HG03378 (cell line): Measurements from ENCODE around the gene AMIGO3.
"Not testable (repeated sequence)": the region's sequence is repeated elsewhere in the genome, so short reads cannot be mapped to it uniquely, and the experiment has no call there.

ENCODE experiments used
- ATAC-seq: cut with Tn5 transposase; IDR thresholded peaks from one replicate; pipeline ENCODE4 v1.9.1; 2021; ENCODE audit warnings: mild to moderate bottlenecking, moderate library complexity; ENCODE audit not compliant: unreplicated experiment

The AMIGO3 gene

GRCh38 chr3:49689908-49690624 is 29.4 kb downstream of the AMIGO3 start:
- not testable (repeated sequence) for ATAC-seq

GRCh38 chr3:49689046-49689907 is 30.2 kb downstream of the AMIGO3 start, which contains the start of the genes MST1 and RNF123:
Gene MST1, minus strand, starts transcription at chr3:49689474. Its CDS starts 783 bp downstream, at chr3:49688691.
Gene RNF123, plus strand, starts transcription at chr3:49689557. Its CDS starts 1,609 bp downstream, at chr3:49691166.
- peak; percentile 36 for ATAC-seq

GRCh38 chr3:49688338-49689045 is 31.0 kb downstream of the AMIGO3 start:
- ATAC-seq: not testable (repeated sequence)

- ATAC-seq: not testable (repeated sequence)
Measured at GRCh38 chr3:49687424-49687795, 32.1 kb downstream of the AMIGO3 start.

- ATAC-seq: not testable (repeated sequence)
Measured at GRCh38 chr3:49686769-49687423, 32.6 kb downstream of the AMIGO3 start.

- not testable (repeated sequence) for ATAC-seq
Measured at GRCh38 chr3:49686346-49686745, 33.1 kb downstream of the AMIGO3 start.

GRCh38 chr3:49685846-49686245 is 33.6 kb downstream of the AMIGO3 start:
- ATAC-seq: not testable (repeated sequence)

- not testable (repeated sequence) for ATAC-seq
Measured at GRCh38 chr3:49685103-49685502, 34.4 kb downstream of the AMIGO3 start.

GRCh38 chr3:49684453-49684852 is 35.0 kb downstream of the AMIGO3 start:
- not testable (repeated sequence) for ATAC-seq

GRCh38 chr3:49683162-49683561 is 36.3 kb downstream of the AMIGO3 start:
- ATAC-seq: no peak

GRCh38 chr3:49681543-49681942 is 37.9 kb downstream of the AMIGO3 start:
- no peak for ATAC-seq

GRCh38 chr3:49681232-49681522 is 38.3 kb downstream of the AMIGO3 start:
- ATAC-seq: no peak

- ATAC-seq: no peak
Measured at GRCh38 chr3:49680493-49681231, 38.8 kb downstream of the AMIGO3 start.

- no peak for ATAC-seq
Measured at GRCh38 chr3:49675912-49676311, 43.6 kb downstream of the AMIGO3 start.

- ATAC-seq: peak; percentile 29
Measured at GRCh38 chr3:49674497-49674983, 44.9 kb downstream of the AMIGO3 start.

GRCh38 chr3:49673715-49674496 is 45.6 kb downstream of the AMIGO3 start, which contains the start of gene APEH:
Gene APEH, plus strand, starts transcription at chr3:49674351. Its CDS starts 51 bp downstream, at chr3:49674402.
- peak; percentile 56 for ATAC-seq

- ATAC-seq: no peak
Measured at GRCh38 chr3:49673121-49673714, 46.3 kb downstream of the AMIGO3 start.
